ENCODE results near the gene CEP104. TPM values are rescaled to one million over a fixed set of nuclear protein-coding genes. Genes with fewer than 3 reads are reported as not detected.
"Not testable (repeated sequence)": the region's sequence is repeated elsewhere in the genome, so short reads cannot be mapped to it uniquely, and the experiment has no call there.

CEP104 gene
- total and polyA plus RNA-seq, 2 experiments from 2014 or later, result 12.3 to 29.8 TPM

DNA sequence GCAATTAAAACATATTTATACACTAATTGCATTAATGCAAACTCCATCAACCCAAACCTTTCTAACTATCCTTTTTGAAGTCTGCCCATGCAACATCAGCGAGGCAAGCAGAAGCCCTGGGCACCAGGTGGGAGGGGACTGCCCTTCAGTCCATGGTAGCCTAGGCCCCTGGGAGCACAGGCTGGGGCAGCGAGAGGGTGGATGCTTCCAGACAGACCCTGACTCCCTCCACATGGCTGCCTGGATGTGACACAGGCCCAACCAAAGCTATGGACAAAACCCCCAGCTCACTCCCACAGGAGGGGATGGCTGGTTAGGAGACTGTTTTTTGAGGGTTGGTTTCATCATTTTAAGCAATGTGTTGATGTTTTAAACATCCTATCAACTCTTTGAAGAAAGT, 42.9 kb downstream of the CEP104 start:
- TF ChIP-seq EZH2phosphoT487 (IDR thresholded peaks at IDR 0.05; ENCODE audit: insufficient read depth, low read depth) (no peak), EZH2 (IDR thresholded peaks at IDR 0.05; ENCODE audit: insufficient read depth, poor library complexity, severe bottlenecking) (no peak)
- in situ Hi-C loops (cut with MboI), result no loop called here
- Histone ChIP-seq H3K4me3 (no peak overlapping the region), H3K27me3 (replicated peaks; ENCODE audit: insufficient read depth) (no peaks in the 10 kb centered on the region), H3K9ac (no peak overlapping the region), H3K4me1 (ENCODE audit: insufficient read depth) (no peaks in the 10 kb centered on the region), H3K79me2 (ENCODE audit: insufficient read depth) (no peaks in the 10 kb centered on the region), H4K20me1 (ENCODE audit: insufficient read depth) (no peaks in the 10 kb centered on the region), H3K9me2 (ENCODE audit: insufficient read depth) (no peaks in the 10 kb centered on the region), H3K9me3 (ENCODE audit: low read depth) (no peaks in the 10 kb centered on the region), H3F3A (ENCODE audit: insufficient read depth) (peaks cover 3% of the 10 kb centered on the region; the same call in 1 of the 2 replicates), H3K36me3 (ENCODE audit: low read depth) (no peaks in the 10 kb centered on the region), H3K27ac (no peak overlapping the region), H2AFZ (no peak overlapping the region), H3K4me2 (ENCODE audit: unreplicated experiment) (no peak overlapping the region)
- 81 to 85% methylated on average over 2 of the region's 2 CpGs for WGBS, 2 experiments (ENCODE audit: low coverage in 1 of 2, low lambda C conversion rate in 2 of 2, missing lambda C conversion rate in 2 of 2)
- DNase-seq, result no peak

GRCh38 chr1:3811595-3811911, 45.5 kb downstream of the CEP104 start:
- H3K9ac ChIP-seq, result no peak overlapping the region
- H3K4me2 ChIP-seq (ENCODE audit: unreplicated experiment), result no peak overlapping the region
- H3F3A ChIP-seq (ENCODE audit: insufficient read depth), result peaks cover 3% of the 10 kb centered on the region; the same call in 1 of the 2 replicates
- no peak overlapping the region for H3K4me3 ChIP-seq
- no peaks in the 10 kb centered on the region for H3K27me3 ChIP-seq (replicated peaks; ENCODE audit: insufficient read depth)
- no peaks in the 10 kb centered on the region for H3K9me2 ChIP-seq (ENCODE audit: insufficient read depth)
- no peaks in the 10 kb centered on the region for H3K4me1 ChIP-seq (ENCODE audit: insufficient read depth)
- in situ Hi-C loops (cut with MboI), result no loop called here
- no peaks in the 10 kb centered on the region for H3K36me3 ChIP-seq (ENCODE audit: low read depth)
- H4K20me1 ChIP-seq (ENCODE audit: insufficient read depth), result no peaks in the 10 kb centered on the region
- no peak overlapping the region for H3K27ac ChIP-seq
- no peak for DNase-seq
- no peak overlapping the region for H2AFZ ChIP-seq
- TF ChIP-seq EZH2 (IDR thresholded peaks at IDR 0.05; ENCODE audit: insufficient read depth, poor library complexity, severe bottlenecking) (no peak), EZH2phosphoT487 (IDR thresholded peaks at IDR 0.05; ENCODE audit: insufficient read depth, low read depth) (no peak)
- WGBS, 2 experiments (ENCODE audit: low coverage in 1 of 2, low lambda C conversion rate in 2 of 2, missing lambda C conversion rate in 2 of 2), result 28 to 47% methylated on average over 2 of the region's 2 CpGs
- H3K79me2 ChIP-seq (ENCODE audit: insufficient read depth), result no peaks in the 10 kb centered on the region
- H3K9me3 ChIP-seq (ENCODE audit: low read depth), result no peaks in the 10 kb centered on the region

DNA sequence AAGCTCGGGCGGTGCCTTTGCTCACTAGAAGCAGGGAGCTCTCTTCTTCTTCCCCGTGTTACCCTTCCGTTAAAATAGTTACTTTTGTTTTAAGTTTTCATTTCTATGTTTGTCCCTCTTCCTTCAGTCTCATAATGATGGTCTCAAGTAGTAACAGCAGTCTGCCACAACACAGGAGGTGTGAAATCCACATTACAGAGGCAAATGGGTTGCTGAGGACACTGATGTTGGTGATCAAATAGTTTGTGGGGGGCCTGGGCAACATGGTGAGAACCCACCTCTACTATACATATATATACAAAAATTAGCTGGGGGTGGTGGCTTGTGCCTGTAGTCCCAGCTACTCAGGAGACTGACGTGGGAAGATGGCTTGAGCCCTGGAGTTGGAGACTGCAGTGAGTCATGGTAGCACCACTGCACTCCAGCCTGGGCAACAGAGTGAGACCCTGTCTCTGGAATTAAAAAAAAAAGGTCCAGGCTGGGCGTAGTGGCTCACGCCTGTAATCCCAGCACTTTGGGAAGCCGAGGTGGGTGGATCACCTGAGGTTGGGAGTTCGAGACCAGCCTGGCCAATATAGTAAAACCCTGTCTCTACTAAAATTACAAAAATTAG, 46.8 kb downstream of the CEP104 start:
- H3K27ac ChIP-seq; H4K20me1 ChIP-seq (ENCODE audit: insufficient read depth); in situ Hi-C loops (cut with MboI); H3K9me2 ChIP-seq (ENCODE audit: insufficient read depth); H3K36me3 ChIP-seq (ENCODE audit: low read depth); H3K27me3 ChIP-seq (replicated peaks; ENCODE audit: insufficient read depth); H3K4me3 ChIP-seq; H2AFZ ChIP-seq; H3K4me1 ChIP-seq (ENCODE audit: insufficient read depth); H3F3A ChIP-seq (ENCODE audit: insufficient read depth); H3K9ac ChIP-seq; H3K9me3 ChIP-seq (ENCODE audit: low read depth); H3K79me2 ChIP-seq (ENCODE audit: insufficient read depth); H3K4me2 ChIP-seq (ENCODE audit: unreplicated experiment): not testable (repeated sequence)
- WGBS, 2 experiments (ENCODE audit: low coverage in 1 of 2, low lambda C conversion rate in 2 of 2, missing lambda C conversion rate in 2 of 2), result 42% methylated on average over 9 of the region's 9 CpGs
- DNase-seq, result peak; percentile 33

DNA sequence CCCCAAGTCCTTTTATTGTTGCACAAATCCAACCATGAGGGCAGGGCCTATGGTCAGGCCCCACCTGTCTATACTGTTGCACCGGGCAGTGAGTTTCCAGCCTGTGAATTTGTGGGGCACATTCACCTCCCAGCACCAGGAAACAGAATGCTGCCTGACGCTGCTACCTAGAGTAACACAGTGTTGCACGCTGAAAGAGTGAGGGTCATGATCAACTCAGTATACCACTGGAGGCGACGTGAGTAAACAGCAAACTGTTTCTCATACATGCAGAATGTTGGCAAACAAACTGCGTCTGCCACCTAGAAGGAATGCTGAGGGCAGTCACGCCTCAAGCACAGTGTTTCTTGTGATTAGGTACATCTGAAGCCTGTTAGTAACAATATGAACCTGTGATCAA, 47.3 kb downstream of the CEP104 start:
- in situ Hi-C loops (cut with MboI), result no loop called here
- 35 to 41% methylated on average over 7 of the region's 7 CpGs for WGBS, 2 experiments (ENCODE audit: low coverage in 1 of 2, low lambda C conversion rate in 2 of 2, missing lambda C conversion rate in 2 of 2)

GRCh38 chr1:3807769-3808168, 49.2 kb downstream of the CEP104 start:
- H3F3A ChIP-seq (ENCODE audit: insufficient read depth), result peaks cover 3% of the 10 kb centered on the region; the same call in 1 of the 2 replicates
- H3K4me3 ChIP-seq, result no peak overlapping the region
- no peaks in the 10 kb centered on the region for H3K9me2 ChIP-seq (ENCODE audit: insufficient read depth)
- H3K4me2 ChIP-seq (ENCODE audit: unreplicated experiment), result no peak overlapping the region
- no peaks in the 10 kb centered on the region for H3K79me2 ChIP-seq (ENCODE audit: insufficient read depth)
- DNase-seq, result no peak
- H4K20me1 ChIP-seq (ENCODE audit: insufficient read depth), result no peaks in the 10 kb centered on the region
- WGBS, 2 experiments (ENCODE audit: low coverage in 1 of 2, low lambda C conversion rate in 2 of 2, missing lambda C conversion rate in 2 of 2), result 64 to 69% methylated on average over 5 of the region's 5 CpGs
- no peaks in the 10 kb centered on the region for H3K4me1 ChIP-seq (ENCODE audit: insufficient read depth)
- no peak for TF ChIP-seq EZH2phosphoT487 (IDR thresholded peaks at IDR 0.05; ENCODE audit: insufficient read depth, low read depth)
- TF ChIP-seq EZH2 (IDR thresholded peaks at IDR 0.05; ENCODE audit: insufficient read depth, poor library complexity, severe bottlenecking), result no peak
- H3K36me3 ChIP-seq (ENCODE audit: low read depth), result no peaks in the 10 kb centered on the region
- 0 out of 2 replicates have a peak, but pooled peaks cover 5% of the 10 kb centered on the region for H3K27me3 ChIP-seq (replicated peaks; ENCODE audit: insufficient read depth)
- in situ Hi-C loops (cut with MboI), result no loop called here
- H3K9me3 ChIP-seq (ENCODE audit: low read depth), result no peaks in the 10 kb centered on the region
- H3K9ac ChIP-seq, result no peak overlapping the region
- no peak overlapping the region for H3K27ac ChIP-seq
- H2AFZ ChIP-seq, result no peak overlapping the region

More for the DNA sequence above, 47.3 kb downstream of the CEP104 start:
- Histone ChIP-seq H3K9me3 (ENCODE audit: low read depth) (no peaks in the 10 kb centered on the region), H3K79me2 (ENCODE audit: insufficient read depth) (no peaks in the 10 kb centered on the region), H4K20me1 (ENCODE audit: insufficient read depth) (no peaks in the 10 kb centered on the region), H3F3A (ENCODE audit: insufficient read depth) (peaks cover 3% of the 10 kb centered on the region; the same call in 1 of the 2 replicates), H3K4me2 (ENCODE audit: unreplicated experiment) (no peak overlapping the region), H3K36me3 (ENCODE audit: low read depth) (no peaks in the 10 kb centered on the region), H3K4me3 (no peak overlapping the region), H3K27ac (no peak overlapping the region), H2AFZ (no peak overlapping the region; the same call in 1 of the 2 replicates), H3K9me2 (ENCODE audit: insufficient read depth) (no peaks in the 10 kb centered on the region), H3K27me3 (replicated peaks; ENCODE audit: insufficient read depth) (no peaks in the 10 kb centered on the region), H3K4me1 (ENCODE audit: insufficient read depth) (no peaks in the 10 kb centered on the region), H3K9ac (no peak overlapping the region)
- peak; percentile 42 for DNase-seq
- no peak for TF ChIP-seq EZH2phosphoT487 (IDR thresholded peaks at IDR 0.05; ENCODE audit: insufficient read depth, low read depth)
- no peak for TF ChIP-seq EZH2 (IDR thresholded peaks at IDR 0.05; ENCODE audit: insufficient read depth, poor library complexity, severe bottlenecking)
